Measurements from ENCODE around the gene ZEB2. TPM values are rescaled to one million over a fixed set of nuclear protein-coding genes. Genes with fewer than 3 reads are reported as not detected.

ZEB2 gene
- total RNA-seq, 1 donor from 2014 or later, result 106 TPM

- Histone ChIP-seq H3K79me2 (ENCODE audit: low read depth) (peaks cover 100% of the 10 kb centered on the region), H4K20me1 (ENCODE audit: low read depth) (peaks cover 88% of the 10 kb centered on the region), H3K27me3 (no peaks in the 10 kb centered on the region), H3K4me2 (peak overlapping the region; percentile 76), H2AFZ (replicated peaks) (no peak overlapping the region), H3K27ac (peak overlapping the region; percentile 84), H3K9me3 (ENCODE audit: low read depth) (no peaks in the 10 kb centered on the region), H3K4me3 (peak overlapping the region; percentile 29), H3K9ac (no peak overlapping the region), H3K4me1 (peaks cover 54% of the 10 kb centered on the region), H3K36me3 (no peaks in the 10 kb centered on the region), H3F3A (ENCODE audit: low read depth) (peaks cover 37% of the 10 kb centered on the region)
- peak; percentile 82 for DNase-seq (ENCODE audit: low spot score)
- Mint-ChIP-seq H3K27me3 (ENCODE audit: insufficient read depth, low read depth) (peaks cover 2% of the 10 kb centered on the region), H3K36me3 (peaks cover 5% of the 10 kb centered on the region), H3K4me3 (peak overlapping the region; percentile 75), H3K27ac (peak overlapping the region; percentile 62), H3K9me3 (peaks cover under 1% of the 10 kb centered on the region), H3K4me1 (peaks cover 78% of the 10 kb centered on the region)
- TF ChIP-seq CTCF (IDR thresholded peaks at IDR 0.05) (peak; percentile 43), EZH2 (IDR thresholded peaks at IDR 0.05) (no peak), EZH2phosphoT487 (IDR thresholded peaks at IDR 0.05) (no peak)
Observed at GRCh38 chr2:144452169-144452988, 67.5 kb downstream of the ZEB2 start.

- Histone ChIP-seq H3K4me2 (no peak overlapping the region), H3K4me1 (peaks cover 45% of the 10 kb centered on the region), H3K9ac (no peak overlapping the region), H3K4me3 (no peak overlapping the region), H3K27ac (no peak overlapping the region), H3K79me2 (ENCODE audit: low read depth) (peaks cover 100% of the 10 kb centered on the region), H3F3A (ENCODE audit: low read depth) (peaks cover 34% of the 10 kb centered on the region), H3K36me3 (no peaks in the 10 kb centered on the region), H4K20me1 (ENCODE audit: low read depth) (peaks cover 78% of the 10 kb centered on the region), H2AFZ (replicated peaks) (no peak overlapping the region), H3K9me3 (ENCODE audit: low read depth) (no peaks in the 10 kb centered on the region), H3K27me3 (no peaks in the 10 kb centered on the region)
- no peak for DNase-seq (ENCODE audit: low spot score)
- Mint-ChIP-seq H3K27me3 (ENCODE audit: insufficient read depth, low read depth) (peaks cover 2% of the 10 kb centered on the region), H3K4me3 (no peak overlapping the region), H3K9me3 (peaks cover 7% of the 10 kb centered on the region), H3K36me3 (peaks cover 11% of the 10 kb centered on the region), H3K27ac (no peak overlapping the region), H3K4me1 (peaks cover 73% of the 10 kb centered on the region)
- TF ChIP-seq CTCF (IDR thresholded peaks at IDR 0.05) (no peak), EZH2 (IDR thresholded peaks at IDR 0.05) (no peak), EZH2phosphoT487 (IDR thresholded peaks at IDR 0.05) (no peak)
Observed at GRCh38 chr2:144451443-144451842, 68.5 kb downstream of the ZEB2 start.

- H3K4me1 Mint-ChIP-seq, result peaks cover 67% of the 10 kb centered on the region
Observed at GRCh38 chr2:144449028-144449406, 70.9 kb downstream of the ZEB2 start.

More at GRCh38 chr2:144449028-144449406, 70.9 kb downstream of the ZEB2 start:
- peaks cover 73% of the 10 kb centered on the region for H4K20me1 ChIP-seq (ENCODE audit: low read depth)
- TF ChIP-seq CTCF (IDR thresholded peaks at IDR 0.05), result peak; percentile 52
- no peak for TF ChIP-seq EZH2phosphoT487 (IDR thresholded peaks at IDR 0.05)
- TF ChIP-seq EZH2 (IDR thresholded peaks at IDR 0.05), result no peak
- Mint-ChIP-seq H3K4me3 (no peak overlapping the region), H3K9me3 (peaks cover 7% of the 10 kb centered on the region), H3K36me3 (peaks cover 20% of the 10 kb centered on the region), H3K27ac (no peak overlapping the region), H3K27me3 (ENCODE audit: insufficient read depth, low read depth) (peaks cover 2% of the 10 kb centered on the region)
- H3K4me1 ChIP-seq, result peaks cover 49% of the 10 kb centered on the region
- no peak overlapping the region for H3K9ac ChIP-seq
- no peak overlapping the region for H2AFZ ChIP-seq (replicated peaks)
- H3K79me2 ChIP-seq (ENCODE audit: low read depth), result peaks cover 98% of the 10 kb centered on the region
- no peaks in the 10 kb centered on the region for H3K27me3 ChIP-seq
- DNase-seq (ENCODE audit: low spot score), result no peak
- peak overlapping the region; percentile 4 for H3K27ac ChIP-seq
- H3K36me3 ChIP-seq, result no peaks in the 10 kb centered on the region
- H3K4me2 ChIP-seq, result no peak overlapping the region
- peaks cover 51% of the 10 kb centered on the region for H3F3A ChIP-seq (ENCODE audit: low read depth)
- H3K4me3 ChIP-seq, result no peak overlapping the region
- H3K9me3 ChIP-seq (ENCODE audit: low read depth), result no peaks in the 10 kb centered on the region
